Smooth muscle cell of the pulmonary artery (primary cell): ENCODE results near the gene GAMT. TPM values are rescaled to one million over a fixed set of nuclear protein-coding genes. Genes with fewer than 3 reads are reported as not detected.

Experiments used
- total RNA-seq: library from RNA; depleted of rRNA; stranded (reverse); fragments of >200 nt; gene quantifications from 2 replicates; pipeline ENCODE4 v1.2.3, GENCODE V29; 2014

Gene GAMT
- 26.1 and 38.8 TPM in 2 replicates for total RNA-seq

GRCh38 chr19:1401138-1401888, at the start of gene GAMT:
Gene GAMT, minus strand, starts transcription at chr19:1401542. Its CDS starts 66 bp downstream, at chr19:1401476.

DNA sequence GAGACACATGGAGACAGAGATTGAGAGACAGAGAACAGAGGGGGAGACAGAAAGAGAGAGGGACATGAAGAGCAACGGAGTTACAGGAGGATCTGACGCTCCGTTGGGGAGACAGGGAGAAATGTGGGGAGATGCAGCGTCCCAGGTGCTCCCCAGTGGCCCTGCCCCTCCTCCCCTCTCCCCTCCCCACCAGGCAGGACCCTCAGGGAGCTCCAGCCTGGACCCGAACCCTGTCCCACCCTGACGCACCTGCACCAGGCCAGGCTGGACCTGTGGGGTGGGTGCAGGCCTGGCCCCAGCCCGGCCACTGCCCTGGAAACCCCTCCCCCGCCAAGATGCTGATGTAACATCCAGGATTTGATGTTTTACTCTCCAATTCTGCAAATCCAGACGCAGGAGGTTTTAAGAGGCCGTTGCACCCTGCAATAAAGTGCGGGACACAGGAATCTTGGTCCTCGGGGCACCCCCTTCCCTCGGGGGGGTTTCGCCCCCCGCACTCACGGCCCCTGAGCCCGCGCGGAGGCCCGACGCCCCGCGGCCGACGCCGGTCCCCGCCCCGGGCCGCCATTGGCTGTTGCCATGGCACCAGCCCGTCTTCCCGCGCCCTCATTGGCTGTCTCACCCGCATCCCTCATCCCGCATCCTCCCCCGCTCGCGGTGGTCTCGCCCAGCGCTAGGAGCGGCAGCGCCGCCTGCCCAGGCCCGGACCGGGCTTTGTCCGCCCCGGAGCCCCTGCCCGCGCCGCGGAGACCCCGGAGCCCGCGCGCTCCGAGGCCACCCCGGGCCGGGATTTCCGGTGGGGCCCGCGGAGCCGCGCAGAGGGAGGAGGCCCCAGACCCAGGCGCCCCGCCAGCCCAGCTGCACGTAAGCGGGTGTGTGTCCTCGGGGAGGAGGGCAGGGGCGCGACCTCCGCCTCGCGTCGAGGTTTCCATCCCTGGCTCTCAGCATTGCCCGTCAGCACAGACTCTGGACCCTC, 48.4 kb upstream of the GAMT start, which contains the start of gene APC2:
Gene APC2 (plus strand): TSS at position 655 of the 976 bp plus-strand sequence. CDS start 2,881 bp downstream, outside the sequence.

GRCh38 chr19:1438035-1438932, 36.9 kb upstream of the GAMT start, which contains the start of gene RPS15:
Gene RPS15, plus strand, starts transcription at chr19:1438396. Its CDS starts 30 bp downstream, at chr19:1438426.

GRCh38 chr19:1407528-1408299, 6.4 kb upstream of the GAMT start, which contains the start of gene DAZAP1:
Gene DAZAP1, plus strand, starts transcription at chr19:1407586. Its CDS starts 188 bp downstream, at chr19:1407774.

DNA sequence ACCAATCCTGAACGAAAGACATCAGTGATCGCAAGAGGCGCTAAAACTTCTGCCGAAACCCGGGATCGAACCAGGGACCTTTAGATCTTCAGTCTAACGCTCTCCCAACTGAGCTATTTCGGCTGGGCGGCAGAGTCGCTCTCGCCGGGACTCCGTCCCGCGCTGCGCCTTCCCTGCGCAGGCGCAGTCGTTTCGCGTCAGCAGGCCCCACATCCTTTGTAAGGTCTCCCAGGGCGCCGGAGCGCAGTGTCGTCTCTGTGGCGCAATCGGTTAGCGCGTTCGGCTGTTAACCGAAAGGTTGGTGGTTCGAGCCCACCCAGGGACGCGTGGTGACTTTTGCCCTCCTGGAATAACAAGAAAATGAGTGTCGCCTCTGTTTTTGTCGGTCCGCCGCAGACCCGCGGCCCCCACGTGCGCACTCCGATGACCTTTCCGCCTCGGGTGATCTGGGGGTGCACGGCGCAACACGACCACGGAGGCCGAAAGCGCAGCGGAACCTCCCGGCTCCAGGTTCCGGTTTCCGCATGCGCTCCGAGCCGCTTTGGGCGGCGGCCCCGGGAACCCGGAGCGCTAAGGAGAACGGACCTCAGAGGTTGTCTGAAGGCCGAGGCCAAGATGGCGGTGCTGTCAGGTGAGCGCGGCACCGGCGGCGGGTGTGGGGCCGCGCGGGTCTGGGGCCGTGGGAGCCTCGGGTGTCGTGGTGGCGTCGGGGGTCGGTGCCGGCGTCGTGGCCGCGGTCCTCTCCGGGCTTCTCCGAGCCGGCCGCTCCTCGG, 17.8 kb downstream of the GAMT start, which contains the start of gene NDUFS7:
Gene NDUFS7 (plus strand): TSS at position 596 of the 773 bp plus-strand sequence. CDS start 20 bp downstream, at position 616.

Other genes with a start within 250 kb of the GAMT start
- gene SBNO2, start 227.3 kb downstream of the GAMT start, total RNA-seq = 74.7 and 93.6 TPM in 2 replicates
- gene STK11, start 195.8 kb downstream of the GAMT start, total RNA-seq = 76.9 and 77.2 TPM in 2 replicates
- 2.3 and 7.7 TPM in 2 replicates for gene CBARP, start 163.5 kb downstream of the GAMT start, total RNA-seq
- 24.0 and 32.8 TPM in 2 replicates for gene ATP5F1D, start 159.8 kb downstream of the GAMT start, total RNA-seq
- 22.4 and 28.5 TPM in 2 replicates for gene MIDN, start 153.0 kb downstream of the GAMT start, total RNA-seq
- 88.7 and 88.8 TPM in 2 replicates for gene CIRBP, start 132.2 kb downstream of the GAMT start, total RNA-seq
- 19.2 and 33.3 TPM in 2 replicates for gene FAM174C, start 126.0 kb downstream of the GAMT start, total RNA-seq
- not detected in 2 replicates for gene EFNA2, start 115.7 kb downstream of the GAMT start, total RNA-seq
- 46.2 and 51.7 TPM in 2 replicates for gene NDUFS7, start 17.6 kb downstream of the GAMT start, total RNA-seq
- gene DAZAP1, start 6.0 kb upstream of the GAMT start, total RNA-seq = 46.5 and 63.6 TPM in 2 replicates
- 311 and 346 TPM in 2 replicates for gene RPS15, start 36.9 kb upstream of the GAMT start, total RNA-seq
- gene APC2, start 48.6 kb upstream of the GAMT start, total RNA-seq = 0.13 and 0.20 TPM in 2 replicates
- gene C19orf25, start 77.7 kb upstream of the GAMT start, total RNA-seq = 26.7 and 33.0 TPM in 2 replicates
- 0.92 and 1.4 TPM in 2 replicates for gene PCSK4, start 88.8 kb upstream of the GAMT start, total RNA-seq
- 1.0 and 2.1 TPM in 2 replicates for gene REEP6, start 89.6 kb upstream of the GAMT start, total RNA-seq
- gene ADAMTSL5, start 111.5 kb upstream of the GAMT start, total RNA-seq = 4.6 and 8.1 TPM in 2 replicates
- gene PLK5, start 122.5 kb upstream of the GAMT start, total RNA-seq = 0.13 TPM in 1 of 2 replicates, not detected in the other
- 27.8 and 50.2 TPM in 2 replicates for gene MEX3D, start 166.8 kb upstream of the GAMT start, total RNA-seq
- 94.9 and 124 TPM in 2 replicates for gene MBD3, start 191.3 kb upstream of the GAMT start, total RNA-seq
- gene UQCR11, start 203.9 kb upstream of the GAMT start, total RNA-seq = 51.2 and 62.7 TPM in 2 replicates